Loucy (cell line): ENCODE measurements around the gene LY6G6F.

Experiments
- EZH2phosphoT487 ChIP-seq: fragments of 200-600 bp; IDR thresholded peaks from 2 replicates; pipeline ENCODE4 v1.6.1; 2018; ENCODE audit warnings: antibody characterized with exemption, mild to moderate bottlenecking, moderate library complexity, borderline replicate concordance
- TF ChIP-seq, protein P1 (sequence below): fragments of 200-600 bp; sonication (generic); conservative IDR thresholded peaks from 2 replicates; pipeline ENCODE4 v1.5.1; 2014; ENCODE audit warnings: mild to moderate bottlenecking, antibody characterized with exemption, low read length

DNA sequence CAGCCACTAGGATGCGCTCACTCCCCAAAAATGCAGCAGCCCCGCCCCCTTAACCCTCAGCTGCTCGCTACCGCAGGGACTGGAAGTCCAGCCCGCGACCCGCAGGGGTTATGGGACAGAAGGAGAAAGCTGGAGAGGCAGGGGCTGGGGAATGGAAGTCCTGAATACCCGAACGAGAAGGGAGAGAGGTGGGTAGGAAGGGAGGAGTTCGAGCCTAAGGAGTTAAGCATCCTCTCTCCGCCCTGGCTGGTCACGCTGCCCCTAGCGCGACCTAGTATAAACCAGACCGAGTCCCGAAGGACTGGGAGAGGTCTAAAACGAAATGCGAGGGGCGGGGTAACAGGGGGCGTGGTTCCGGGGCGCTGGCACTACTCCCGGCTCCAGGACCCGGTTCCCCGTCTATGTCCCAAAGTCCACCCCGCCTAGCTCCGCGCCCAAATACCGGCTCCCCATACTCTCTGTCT is 22.9 kb downstream of the LY6G6F start:
- TF ChIP-seq, protein P1, sequence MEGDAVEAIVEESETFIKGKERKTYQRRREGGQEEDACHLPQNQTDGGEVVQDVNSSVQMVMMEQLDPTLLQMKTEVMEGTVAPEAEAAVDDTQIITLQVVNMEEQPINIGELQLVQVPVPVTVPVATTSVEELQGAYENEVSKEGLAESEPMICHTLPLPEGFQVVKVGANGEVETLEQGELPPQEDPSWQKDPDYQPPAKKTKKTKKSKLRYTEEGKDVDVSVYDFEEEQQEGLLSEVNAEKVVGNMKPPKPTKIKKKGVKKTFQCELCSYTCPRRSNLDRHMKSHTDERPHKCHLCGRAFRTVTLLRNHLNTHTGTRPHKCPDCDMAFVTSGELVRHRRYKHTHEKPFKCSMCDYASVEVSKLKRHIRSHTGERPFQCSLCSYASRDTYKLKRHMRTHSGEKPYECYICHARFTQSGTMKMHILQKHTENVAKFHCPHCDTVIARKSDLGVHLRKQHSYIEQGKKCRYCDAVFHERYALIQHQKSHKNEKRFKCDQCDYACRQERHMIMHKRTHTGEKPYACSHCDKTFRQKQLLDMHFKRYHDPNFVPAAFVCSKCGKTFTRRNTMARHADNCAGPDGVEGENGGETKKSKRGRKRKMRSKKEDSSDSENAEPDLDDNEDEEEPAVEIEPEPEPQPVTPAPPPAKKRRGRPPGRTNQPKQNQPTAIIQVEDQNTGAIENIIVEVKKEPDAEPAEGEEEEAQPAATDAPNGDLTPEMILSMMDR = peak; percentile 96
- no peak for TF ChIP-seq EZH2phosphoT487
